Measurements from ENCODE around the gene PLEKHA7. TPM values are rescaled to one million over a fixed set of nuclear protein-coding genes. Genes with fewer than 3 reads are reported as not detected.

Gene PLEKHA7
- total and polyA plus RNA-seq, 5 donors, result 16.2 to 44.6 (median 33.8) TPM

GRCh38 chr11:16741473-16741872, 272.7 kb downstream of the PLEKHA7 start:
- Histone ChIP-seq H3K27me3 (ENCODE audit: control insufficient read depth, insufficient read depth) (no peaks in the 10 kb centered on the region), H3K9me3 (ENCODE audit: control insufficient read depth, low read length) (no peaks in the 10 kb centered on the region), H3K27ac (ENCODE audit: low read length) (no peak overlapping the region), H3K4me1 (ENCODE audit: control insufficient read depth, insufficient read depth, low read length) (peaks cover 9% of the 10 kb centered on the region), H3K4me3 (ENCODE audit: low read length) (no peak overlapping the region)
- intact Hi-C loops (cut with DNase I), result no loop called here
- 70% methylated on average over 4 of the region's 4 CpGs for WGBS
- ATAC-seq (no peak), DNase-seq (no peak)

- peak in 1 of 2 donors; percentile 6 for ATAC-seq
- Histone ChIP-seq H3K4me3 (ENCODE audit: low read length) (peak overlapping the region; percentile 100), H3K27me3 (ENCODE audit: control insufficient read depth, insufficient read depth) (no peaks in the 10 kb centered on the region), H3K9me3 (ENCODE audit: control insufficient read depth, low read length) (no peaks in the 10 kb centered on the region), H3K27ac (ENCODE audit: low read length) (peak overlapping the region; percentile 100), H3K4me1 (ENCODE audit: control insufficient read depth, insufficient read depth, low read length) (peaks cover 8% of the 10 kb centered on the region)
- DNase-seq, result no peak
- intact Hi-C loops (cut with DNase I), result no loop called here
- WGBS, result 3% methylated on average over 32 of the region's 32 CpGs
Observed at GRCh38 chr11:16738947-16739815, 275.0 kb downstream of the PLEKHA7 start.

- intact Hi-C loops (cut with DNase I), result no loop called here
- Histone ChIP-seq H3K9me3 (ENCODE audit: control insufficient read depth, low read length) (no peaks in the 10 kb centered on the region), H3K4me3 (ENCODE audit: low read length) (peak within 1 kb of the TSS; percentile 100), H3K27me3 (ENCODE audit: control insufficient read depth, insufficient read depth) (no peaks in the 10 kb centered on the region), H3K4me1 (ENCODE audit: control insufficient read depth, insufficient read depth, low read length) (peaks cover 6% of the 10 kb centered on the region), H3K27ac (ENCODE audit: low read length) (peak within 1 kb of the TSS; percentile 100)
- DNase-seq (peak; percentile 95 to 97 (median 96)), ATAC-seq (peak; percentile 98)
- under 1% methylated on average over 47 of the region's 47 CpGs for WGBS
Observed at GRCh38 chr11:16738193-16738946, 275.8 kb downstream of the PLEKHA7 start, which contains the start of gene C11orf58. C11orf58 (plus strand) TSS chr11:16738647; CDS start chr11:16738779, 132 bp downstream.

- DNase-seq, result no peak
- peak overlapping the region; percentile 99 for H3K27ac ChIP-seq (ENCODE audit: low read length)
- H3K4me3 ChIP-seq (ENCODE audit: low read length), result peak overlapping the region; percentile 100
- intact Hi-C loops (cut with DNase I), result no loop called here
- 0% methylated on average over 6 of the region's 6 CpGs for WGBS
- H3K9me3 ChIP-seq (ENCODE audit: control insufficient read depth, low read length), result no peaks in the 10 kb centered on the region
- H3K4me1 ChIP-seq (ENCODE audit: control insufficient read depth, insufficient read depth, low read length), result peaks cover 6% of the 10 kb centered on the region
- no peaks in the 10 kb centered on the region for H3K27me3 ChIP-seq (ENCODE audit: control insufficient read depth, insufficient read depth)
- ATAC-seq, result peak; percentile 12 to 38
Observed at GRCh38 chr11:16737818-16738192, 276.4 kb downstream of the PLEKHA7 start.

Other genes with a start within 250 kb of the PLEKHA7 start
- gene RPS13, start 63.3 kb upstream of the PLEKHA7 start, total RNA-seq, result 100 to 1,000 TPM; 687 to 817 (median 791) TPM
- 1,538 TPM for gene RPS13, start 63.3 kb upstream of the PLEKHA7 start, polyA plus RNA-seq
- 10 to 100 TPM; 44.1 to 62.0 (median 52.5) TPM for gene PIK3C2A, start 193.6 kb upstream of the PLEKHA7 start, total RNA-seq
- 10.5 TPM for gene PIK3C2A, start 193.6 kb upstream of the PLEKHA7 start, polyA plus RNA-seq

All from right cardiac atrium (tissue), 5 donors.